Measurements from ENCODE around the gene PTPN7. TPM values are rescaled to one million over a fixed set of nuclear protein-coding genes. Genes with fewer than 3 reads are reported as not detected.

Gene PTPN7
- total RNA-seq, 1 donor from 2014 or later: 0.29 TPM

DNA sequence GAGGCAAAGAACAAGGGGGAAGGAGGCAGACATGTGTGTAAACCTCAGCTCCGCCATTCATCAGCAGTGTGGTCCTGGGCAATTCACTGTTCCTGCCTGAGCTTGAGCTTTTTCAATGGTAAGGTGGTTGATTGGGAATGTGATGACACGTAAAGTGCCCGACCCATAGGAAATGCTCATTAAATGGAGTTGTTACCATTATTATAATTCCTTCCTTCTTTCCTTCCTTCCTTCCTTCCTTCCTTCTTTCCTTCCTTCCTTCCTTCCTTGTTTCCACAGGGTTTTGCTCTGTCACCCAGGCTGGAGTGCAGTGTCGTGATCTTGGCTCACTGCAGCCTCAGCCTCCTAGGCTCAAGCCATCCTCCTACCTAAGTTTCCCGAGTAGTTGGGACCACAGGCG is 33.3 kb downstream of the PTPN7 start:
- peaks cover 4% of the 10 kb centered on the region for H3K4me1 Mint-ChIP-seq (ENCODE audit: unreplicated experiment)
- H3K4me3 Mint-ChIP-seq: no peak overlapping the region
- no peak for DNase-seq (ENCODE audit: extremely low spot score, unreplicated experiment)
- H3K27me3 Mint-ChIP-seq: peaks cover 4% of the 10 kb centered on the region
- H3K9me3 Mint-ChIP-seq: no peaks in the 10 kb centered on the region
- TF ChIP-seq, protein P1, sequence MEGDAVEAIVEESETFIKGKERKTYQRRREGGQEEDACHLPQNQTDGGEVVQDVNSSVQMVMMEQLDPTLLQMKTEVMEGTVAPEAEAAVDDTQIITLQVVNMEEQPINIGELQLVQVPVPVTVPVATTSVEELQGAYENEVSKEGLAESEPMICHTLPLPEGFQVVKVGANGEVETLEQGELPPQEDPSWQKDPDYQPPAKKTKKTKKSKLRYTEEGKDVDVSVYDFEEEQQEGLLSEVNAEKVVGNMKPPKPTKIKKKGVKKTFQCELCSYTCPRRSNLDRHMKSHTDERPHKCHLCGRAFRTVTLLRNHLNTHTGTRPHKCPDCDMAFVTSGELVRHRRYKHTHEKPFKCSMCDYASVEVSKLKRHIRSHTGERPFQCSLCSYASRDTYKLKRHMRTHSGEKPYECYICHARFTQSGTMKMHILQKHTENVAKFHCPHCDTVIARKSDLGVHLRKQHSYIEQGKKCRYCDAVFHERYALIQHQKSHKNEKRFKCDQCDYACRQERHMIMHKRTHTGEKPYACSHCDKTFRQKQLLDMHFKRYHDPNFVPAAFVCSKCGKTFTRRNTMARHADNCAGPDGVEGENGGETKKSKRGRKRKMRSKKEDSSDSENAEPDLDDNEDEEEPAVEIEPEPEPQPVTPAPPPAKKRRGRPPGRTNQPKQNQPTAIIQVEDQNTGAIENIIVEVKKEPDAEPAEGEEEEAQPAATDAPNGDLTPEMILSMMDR (conservative IDR thresholded peaks at IDR 0.05): no peak
- no peak overlapping the region for H3K27ac Mint-ChIP-seq
- no peaks in the 10 kb centered on the region for H3K36me3 Mint-ChIP-seq

DNA sequence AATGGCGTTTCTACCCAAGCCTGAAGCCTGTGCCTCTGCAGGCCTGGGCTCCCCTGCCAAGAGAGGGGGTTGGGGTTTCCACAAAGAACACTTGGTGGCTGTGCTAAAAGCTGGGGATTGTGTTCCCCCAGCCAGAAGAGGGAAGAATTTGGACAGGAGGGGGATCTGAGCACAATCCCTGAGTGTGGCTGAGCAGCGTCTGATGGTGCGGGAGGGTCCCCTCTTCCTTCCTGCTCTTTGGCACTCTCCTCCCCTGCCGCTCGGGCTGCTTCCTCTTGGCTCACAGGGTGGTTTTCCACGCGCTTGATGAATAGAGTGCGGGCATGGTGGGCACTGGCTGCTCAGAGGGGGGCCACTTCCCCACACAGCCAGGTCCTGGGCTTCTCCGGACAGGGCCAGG is 34.0 kb downstream of the PTPN7 start:
- H3K9me3 Mint-ChIP-seq: no peaks in the 10 kb centered on the region
- TF ChIP-seq, protein P1 (conservative IDR thresholded peaks at IDR 0.05): no peak
- no peak overlapping the region for H3K27ac Mint-ChIP-seq
- peaks cover 9% of the 10 kb centered on the region for H3K4me1 Mint-ChIP-seq (ENCODE audit: unreplicated experiment)
- H3K27me3 Mint-ChIP-seq: peaks cover 4% of the 10 kb centered on the region
- H3K36me3 Mint-ChIP-seq: no peaks in the 10 kb centered on the region
- no peak for DNase-seq (ENCODE audit: extremely low spot score, unreplicated experiment)
- no peak overlapping the region for H3K4me3 Mint-ChIP-seq

DNA sequence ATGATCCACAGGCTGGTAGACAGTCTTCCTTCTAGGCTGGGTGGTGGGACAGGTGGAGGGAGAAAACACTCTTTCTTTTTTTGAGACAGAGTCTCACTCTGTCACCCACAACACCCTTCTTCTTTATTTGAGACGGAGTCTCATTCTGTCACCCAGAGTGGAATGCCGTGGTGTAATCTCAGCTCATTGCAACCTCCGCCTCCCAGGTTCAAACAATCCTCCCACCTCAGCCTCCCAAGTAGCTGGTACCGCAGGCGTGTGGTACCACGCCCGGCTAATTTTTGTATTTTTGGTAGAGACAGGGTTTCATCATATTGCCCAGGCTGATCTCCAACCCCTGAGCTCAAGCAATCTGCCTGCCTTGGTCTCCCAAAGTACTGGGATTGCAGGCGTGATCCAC is 34.8 kb downstream of the PTPN7 start:
- Mint-ChIP-seq H3K27ac (no peak overlapping the region), H3K4me1 (ENCODE audit: unreplicated experiment) (peaks cover 13% of the 10 kb centered on the region), H3K27me3 (peaks cover 4% of the 10 kb centered on the region), H3K36me3 (no peaks in the 10 kb centered on the region), H3K4me3 (no peak overlapping the region), H3K9me3 (no peaks in the 10 kb centered on the region)
- DNase-seq (ENCODE audit: extremely low spot score, unreplicated experiment): no peak
- TF ChIP-seq, protein P1 (conservative IDR thresholded peaks at IDR 0.05): no peak

DNA sequence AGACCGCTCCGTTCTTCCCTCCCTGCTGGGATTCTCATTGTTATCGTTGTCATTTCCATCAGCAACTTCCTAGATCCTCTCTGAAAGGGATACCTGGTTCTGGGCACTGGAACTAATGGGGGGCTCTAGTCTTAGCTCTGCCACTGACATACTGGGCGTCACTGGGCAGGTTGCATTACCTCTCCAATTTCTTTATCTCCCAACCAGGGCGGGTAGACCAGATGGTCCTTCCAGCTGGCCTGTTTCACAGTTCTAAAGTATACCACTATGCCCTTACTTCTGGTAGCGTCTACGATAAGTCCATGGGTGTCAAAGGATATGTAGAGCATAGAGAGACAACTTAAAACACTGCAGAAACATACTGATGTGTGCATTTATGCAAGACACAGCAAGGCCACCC is 36.3 kb downstream of the PTPN7 start:
- H3K36me3 Mint-ChIP-seq: no peaks in the 10 kb centered on the region
- no peak for DNase-seq (ENCODE audit: extremely low spot score, unreplicated experiment)
- no peak overlapping the region for H3K27ac Mint-ChIP-seq
- peaks cover 13% of the 10 kb centered on the region for H3K4me1 Mint-ChIP-seq (ENCODE audit: unreplicated experiment)
- H3K27me3 Mint-ChIP-seq: peaks cover 4% of the 10 kb centered on the region
- H3K9me3 Mint-ChIP-seq: no peaks in the 10 kb centered on the region
- TF ChIP-seq, protein P1 (conservative IDR thresholded peaks at IDR 0.05): no peak
- no peak overlapping the region for H3K4me3 Mint-ChIP-seq

DNA sequence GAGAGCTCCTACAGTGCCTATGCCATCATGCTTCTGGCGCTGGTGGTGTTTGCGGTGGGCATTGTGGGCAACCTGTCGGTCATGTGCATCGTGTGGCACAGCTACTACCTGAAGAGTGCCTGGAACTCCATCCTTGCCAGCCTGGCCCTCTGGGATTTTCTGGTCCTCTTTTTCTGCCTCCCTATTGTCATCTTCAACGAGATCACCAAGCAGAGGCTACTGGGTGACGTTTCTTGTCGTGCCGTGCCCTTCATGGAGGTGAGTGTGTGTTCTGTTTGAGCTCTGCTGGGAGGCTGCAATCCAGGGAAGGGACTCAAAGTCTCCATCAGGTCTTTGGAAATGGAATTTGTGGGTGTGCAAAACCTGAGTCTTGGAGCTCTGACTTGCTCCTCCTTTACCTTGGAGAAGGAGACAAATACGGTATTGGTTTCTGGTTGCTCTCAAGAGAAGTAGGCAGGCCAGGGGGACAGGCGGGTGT is 37.0 kb downstream of the PTPN7 start:
- DNase-seq (ENCODE audit: extremely low spot score, unreplicated experiment): no peak
- Mint-ChIP-seq H3K4me1 (ENCODE audit: unreplicated experiment) (peaks cover 13% of the 10 kb centered on the region), H3K36me3 (no peaks in the 10 kb centered on the region), H3K9me3 (no peaks in the 10 kb centered on the region), H3K4me3 (no peak overlapping the region), H3K27ac (no peak overlapping the region), H3K27me3 (peaks cover 4% of the 10 kb centered on the region)
- TF ChIP-seq, protein P1 (conservative IDR thresholded peaks at IDR 0.05): no peak
